ENCODE measurements around the gene DNER.

- TF ChIP-seq CTCF (IDR thresholded peaks at IDR 0.05) (no peak), POLR2AphosphoS5 (IDR thresholded peaks at IDR 0.05) (no peak), POLR2A (IDR thresholded peaks at IDR 0.05) (no peak)
Measured at GRCh38 chr2:229447227-229447626, 267.1 kb downstream of the DNER start.
